Osteocyte (in vitro differentiated cells): Measurements from ENCODE around the gene FAM149B1. TPM values are rescaled to one million over a fixed set of nuclear protein-coding genes. Genes with fewer than 3 reads are reported as not detected.

Experiments used
- DNase-seq: peaks from one replicate; pipeline ENCODE4 v3.0.0; 2021; ENCODE audit warnings: mixed read lengths; ENCODE audit not compliant: unreplicated experiment; ENCODE audit errors: extremely low spot score
- H3K27ac Mint-ChIP-seq: one replicate; pipeline ENCODE4 v1.8.0; 2021; ENCODE audit warnings: mild to moderate bottlenecking, mixed read lengths; ENCODE audit not compliant: unreplicated experiment
- H3K27me3 Mint-ChIP-seq: one replicate; pipeline ENCODE4 v1.8.0; 2021; ENCODE audit warnings: mixed read lengths; ENCODE audit not compliant: unreplicated experiment
- H3K36me3 Mint-ChIP-seq: one replicate; pipeline ENCODE4 v1.8.0; 2021; ENCODE audit warnings: mixed read lengths; ENCODE audit not compliant: unreplicated experiment
- H3K4me1 Mint-ChIP-seq: one replicate; pipeline ENCODE4 v1.8.0; 2021; ENCODE audit warnings: mixed read lengths; ENCODE audit not compliant: unreplicated experiment
- H3K4me3 Mint-ChIP-seq: one replicate; pipeline ENCODE4 v1.8.0; 2021; ENCODE audit warnings: mild to moderate bottlenecking, moderate library complexity, mixed read lengths; ENCODE audit not compliant: unreplicated experiment
- H3K9me3 Mint-ChIP-seq: one replicate; pipeline ENCODE4 v1.8.0; 2021; ENCODE audit warnings: mixed read lengths; ENCODE audit not compliant: unreplicated experiment
- total RNA-seq: library from RNA; stranded (reverse); gene quantifications from 2 replicates; pipeline ENCODE4 v1.2.1, GENCODE V29; 2021
- TF ChIP-seq, protein P1 (sequence below): fragments of 200-600 bp; sonication (generic); IDR thresholded peaks from 2 replicates; pipeline ENCODE4 v1.5.0; 2021; ENCODE audit warnings: antibody characterized with exemption, mild to moderate bottlenecking, moderate library complexity

Gene FAM149B1
- total RNA-seq, 1 donor from 2014 or later = 21.4 TPM

DNA sequence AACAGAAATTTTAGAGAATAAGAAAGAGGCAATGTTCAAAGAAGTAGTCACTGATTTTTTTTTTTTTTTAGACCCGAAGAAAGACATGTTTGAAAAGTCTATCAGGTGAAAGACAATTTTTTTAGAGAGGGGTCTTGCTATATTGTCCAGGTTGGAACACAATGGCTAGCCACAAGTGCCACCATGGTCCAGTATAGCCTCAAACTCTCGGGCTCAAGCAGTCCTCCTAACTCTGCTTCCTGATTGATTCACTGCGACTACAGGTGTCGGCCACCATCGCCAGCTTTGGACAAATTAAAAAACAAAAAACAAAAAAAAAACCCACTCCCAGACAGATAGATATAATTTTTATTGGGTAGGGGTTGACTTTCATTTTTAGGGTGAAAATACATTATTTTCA lies 22.3 kb downstream of the FAM149B1 start:
- Mint-ChIP-seq H3K9me3 (no peaks in the 10 kb centered on the region), H3K27me3 (no peaks in the 10 kb centered on the region), H3K27ac (no peak overlapping the region), H3K4me1 (no peaks in the 10 kb centered on the region), H3K4me3 (no peak overlapping the region), H3K36me3 (peaks cover 7% of the 10 kb centered on the region)
- TF ChIP-seq, protein P1, sequence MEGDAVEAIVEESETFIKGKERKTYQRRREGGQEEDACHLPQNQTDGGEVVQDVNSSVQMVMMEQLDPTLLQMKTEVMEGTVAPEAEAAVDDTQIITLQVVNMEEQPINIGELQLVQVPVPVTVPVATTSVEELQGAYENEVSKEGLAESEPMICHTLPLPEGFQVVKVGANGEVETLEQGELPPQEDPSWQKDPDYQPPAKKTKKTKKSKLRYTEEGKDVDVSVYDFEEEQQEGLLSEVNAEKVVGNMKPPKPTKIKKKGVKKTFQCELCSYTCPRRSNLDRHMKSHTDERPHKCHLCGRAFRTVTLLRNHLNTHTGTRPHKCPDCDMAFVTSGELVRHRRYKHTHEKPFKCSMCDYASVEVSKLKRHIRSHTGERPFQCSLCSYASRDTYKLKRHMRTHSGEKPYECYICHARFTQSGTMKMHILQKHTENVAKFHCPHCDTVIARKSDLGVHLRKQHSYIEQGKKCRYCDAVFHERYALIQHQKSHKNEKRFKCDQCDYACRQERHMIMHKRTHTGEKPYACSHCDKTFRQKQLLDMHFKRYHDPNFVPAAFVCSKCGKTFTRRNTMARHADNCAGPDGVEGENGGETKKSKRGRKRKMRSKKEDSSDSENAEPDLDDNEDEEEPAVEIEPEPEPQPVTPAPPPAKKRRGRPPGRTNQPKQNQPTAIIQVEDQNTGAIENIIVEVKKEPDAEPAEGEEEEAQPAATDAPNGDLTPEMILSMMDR = no peak
- no peak for DNase-seq

DNA sequence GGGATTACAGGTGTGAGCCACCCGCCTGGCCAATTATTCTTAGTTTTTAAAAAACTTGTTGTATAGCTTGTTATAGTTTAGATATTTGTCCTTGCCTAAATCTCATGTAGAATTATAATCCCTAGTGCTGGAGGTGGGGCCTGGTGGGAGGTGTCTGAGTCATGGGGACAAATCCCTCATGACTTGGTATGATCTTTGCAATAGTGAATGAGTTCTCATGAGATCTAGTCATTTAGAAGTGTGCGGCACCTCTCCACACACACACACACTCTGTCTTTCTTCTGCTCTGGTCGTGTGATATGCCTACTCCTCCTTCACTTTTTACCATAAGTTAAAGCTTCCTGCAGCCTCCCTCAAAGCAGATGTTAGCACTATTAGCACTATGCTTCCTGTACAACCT lies 37.2 kb downstream of the FAM149B1 start:
- no peak overlapping the region for H3K4me3 Mint-ChIP-seq
- TF ChIP-seq, protein P1 = no peak
- H3K36me3 Mint-ChIP-seq = peaks cover 17% of the 10 kb centered on the region
- peaks cover 5% of the 10 kb centered on the region for H3K9me3 Mint-ChIP-seq
- H3K27ac Mint-ChIP-seq = no peak overlapping the region
- no peak for DNase-seq
- H3K27me3 Mint-ChIP-seq = no peaks in the 10 kb centered on the region
- peaks cover 6% of the 10 kb centered on the region for H3K4me1 Mint-ChIP-seq

DNA sequence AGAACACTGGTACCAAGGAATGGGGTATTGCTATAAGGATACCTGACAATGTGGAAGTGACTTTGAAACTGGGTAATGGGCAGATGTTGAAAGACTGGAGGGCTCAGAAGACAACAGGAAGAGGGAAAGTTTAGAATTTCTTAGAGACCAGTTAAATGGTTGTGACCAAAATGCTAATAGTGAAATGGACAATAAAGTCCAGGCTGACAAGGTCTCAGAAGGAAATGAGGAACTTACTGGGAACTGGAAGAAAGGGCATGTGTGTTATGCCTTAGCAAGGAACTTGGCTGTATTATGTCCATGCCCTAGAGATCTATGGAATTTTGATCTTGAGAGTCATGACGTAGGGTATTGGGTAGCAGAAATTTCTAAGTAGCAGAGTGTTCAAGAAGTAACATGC lies 38.0 kb downstream of the FAM149B1 start:
- Mint-ChIP-seq H3K4me1 (peaks cover 9% of the 10 kb centered on the region), H3K4me3 (no peak overlapping the region), H3K9me3 (peaks cover 5% of the 10 kb centered on the region), H3K27ac (no peak overlapping the region), H3K27me3 (no peaks in the 10 kb centered on the region), H3K36me3 (peaks cover 13% of the 10 kb centered on the region)
- DNase-seq = no peak
- TF ChIP-seq, protein P1 = no peak

DNA sequence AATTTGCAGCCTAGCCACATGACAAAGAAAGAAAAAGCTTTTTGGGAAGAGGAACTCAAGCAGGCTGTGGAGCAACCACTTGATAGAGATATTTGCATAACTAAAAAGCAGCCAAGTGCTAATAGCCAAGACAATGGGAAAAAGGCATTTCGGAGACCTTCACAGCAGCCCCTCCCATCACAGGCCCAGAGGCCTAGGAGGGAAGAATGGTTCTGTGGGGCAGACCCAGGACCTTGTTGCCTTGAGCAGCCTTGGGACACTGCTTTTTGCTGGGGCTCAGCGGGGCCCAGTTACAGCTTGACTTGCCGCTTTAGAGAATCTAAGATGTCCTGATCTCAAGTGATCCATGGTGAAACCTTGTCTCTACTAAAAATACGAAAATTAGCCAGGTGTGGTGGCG lies 38.5 kb downstream of the FAM149B1 start:
- Mint-ChIP-seq H3K4me3 (no peak overlapping the region), H3K27ac (no peak overlapping the region), H3K9me3 (peaks cover 5% of the 10 kb centered on the region), H3K4me1 (peaks cover 9% of the 10 kb centered on the region), H3K27me3 (no peaks in the 10 kb centered on the region), H3K36me3 (peaks cover 16% of the 10 kb centered on the region)
- no peak for DNase-seq
- TF ChIP-seq, protein P1 = no peak

DNA sequence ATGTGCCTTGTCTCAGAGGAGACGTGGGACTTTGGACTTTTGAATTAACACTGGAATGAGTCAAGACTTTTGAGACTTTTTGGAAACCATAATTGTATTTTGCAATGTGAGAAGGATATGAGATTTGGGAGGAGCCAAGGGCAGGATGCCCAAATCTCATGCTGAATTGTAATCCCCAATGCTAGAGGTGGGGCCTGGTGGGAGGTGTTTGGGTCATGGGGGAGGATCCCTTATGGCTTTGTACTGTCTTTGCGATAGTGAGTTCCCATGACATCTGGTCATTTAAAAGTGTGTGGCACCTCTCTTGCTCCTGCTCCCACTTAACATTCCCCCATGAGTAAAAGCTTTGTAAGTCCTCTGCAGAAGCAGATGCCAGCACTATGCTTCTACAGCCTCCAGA lies 40.0 kb downstream of the FAM149B1 start:
- Mint-ChIP-seq H3K27me3 (no peaks in the 10 kb centered on the region), H3K27ac (no peak overlapping the region), H3K9me3 (peaks cover 5% of the 10 kb centered on the region), H3K4me1 (peaks cover 9% of the 10 kb centered on the region), H3K4me3 (no peak overlapping the region), H3K36me3 (peaks cover 21% of the 10 kb centered on the region)
- TF ChIP-seq, protein P1 = no peak
- DNase-seq = no peak
